SK-N-SH (cell line): Measurements from ENCODE around the gene MILR1. TPM values are rescaled to one million over a fixed set of nuclear protein-coding genes. Genes with fewer than 3 reads are reported as not detected.
A peak's percentile ranks its signal among the peaks of the same experiment; 100 is the strongest.

Experiments
- CTCF ChIA-PET: fragments of 300-600, 350-600 bp; formaldehyde crosslinking; extraction: SDS; loops from one replicate; lab custom pipeline; 2021; lab: Yijun Ruan, JAX
- POLR2A ChIA-PET: fragments of 350-600 bp; sonication (Branson Sonifier 250); formaldehyde crosslinking; extraction: SDS; loops from one replicate; lab custom pipeline; 2020; ENCODE audit warnings: antibody characterized with exemption, inconsistent platforms; lab: Yijun Ruan, JAX
- DNase-seq: peaks from one replicate; pipeline ENCODE4 v3.0.0; 2012
- H2AFZ ChIP-seq: fragments of 200-600 bp; sonication (generic); 2 replicates; pipeline ENCODE4 v1.8.1; 2016; ENCODE audit warnings: antibody characterized with exemption, mild to moderate bottlenecking, low read depth
- H3F3A ChIP-seq: fragments of 200-600 bp; sonication (generic); replicated peaks from 2 replicates; pipeline ENCODE3; 2016; ENCODE audit warnings: antibody characterized with exemption, mild to moderate bottlenecking; ENCODE audit not compliant: insufficient read depth
- H3K27ac ChIP-seq, 2 experiments: fragments of 200-500 bp in 1 of 2; fragments of 200-600 bp in 1 of 2; sonication (Bioruptor generic) in 1 of 2; sonication (generic), shearing (Covaris generic) in 1 of 2; 2 replicates each; pipeline versions ENCODE4 v1.5.1 to v1.6.1; 2014 to 2016; ENCODE audit warnings: low read depth in 2 of 2, inconsistent platforms in 1 of 2, low read length in 1 of 2, mild to moderate bottlenecking in 1 of 2, mixed read lengths in 1 of 2
- H3K27me3 ChIP-seq: fragments of 200-600 bp; sonication (generic), shearing (Covaris generic); 2 replicates; pipeline ENCODE4 v1.6.1; 2016; ENCODE audit warnings: mixed run types; ENCODE audit not compliant: insufficient read depth
- H3K36me3 ChIP-seq, 2 experiments: fragments of 200-500 bp in 1 of 2; fragments of 200-600 bp in 1 of 2; sonication (Bioruptor generic) in 1 of 2; sonication (generic) in 1 of 2; replicated peaks in 1 of 2; 2 replicates each; pipeline versions ENCODE3 to v1.5.1; 2014 to 2016; ENCODE audit warnings: low read length in 1 of 2, mild to moderate bottlenecking in 1 of 2; ENCODE audit not compliant: insufficient read depth in 2 of 2, control insufficient read depth in 1 of 2
- H3K4me1 ChIP-seq, 2 experiments: fragments of 200-500 bp in 1 of 2; fragments of 200-600 bp in 1 of 2; sonication (Bioruptor generic) in 1 of 2; sonication (generic), shearing (Covaris generic) in 1 of 2; 2 replicates each; pipeline versions ENCODE4 v1.5.1 to v1.6.1; 2014 to 2016; ENCODE audit warnings: low read depth in 1 of 2, low read length in 1 of 2, mixed run types in 1 of 2; ENCODE audit not compliant: insufficient read depth in 2 of 2, control insufficient read depth in 1 of 2
- H3K4me2 ChIP-seq: fragments of 200-600 bp; sonication (generic), shearing (Covaris generic); 2 replicates; pipeline ENCODE4 v1.6.1; 2017; ENCODE audit warnings: mixed run types
- H3K4me3 ChIP-seq, 2 experiments: fragments of 200-500 bp in 1 of 2; fragments of 200-600 bp in 1 of 2; sonication (Bioruptor generic) in 1 of 2; sonication (generic), shearing (Covaris generic) in 1 of 2; 2 replicates each; pipeline versions ENCODE4 v1.5.1 to v1.8.1; 2014 to 2016; ENCODE audit warnings: low read depth in 2 of 2, inconsistent platforms in 1 of 2, low read length in 1 of 2, mild to moderate bottlenecking in 1 of 2, mixed read lengths in 1 of 2, moderate library complexity in 1 of 2
- H3K79me2 ChIP-seq: fragments of 200-600 bp; sonication (generic); 2 replicates; pipeline ENCODE4 v1.8.1; 2017; ENCODE audit warnings: mild to moderate bottlenecking; ENCODE audit not compliant: insufficient read depth
- H3K9ac ChIP-seq: fragments of 200-600 bp; sonication (generic); 2 replicates; pipeline ENCODE4 v1.6.1; 2017; ENCODE audit warnings: mixed run types
- H3K9me2 ChIP-seq: fragments of 200-600 bp; sonication (generic); 2 replicates; pipeline ENCODE4 v1.6.1; 2017; ENCODE audit warnings: mixed run types
- H3K9me3 ChIP-seq: fragments of 200-600 bp; sonication (generic); 2 replicates; pipeline ENCODE4 v1.6.1; 2017; ENCODE audit warnings: mixed run types, mild to moderate bottlenecking, moderate library complexity
- H4K20me1 ChIP-seq: fragments of 200-600 bp; sonication (generic); 2 replicates; pipeline ENCODE4 v1.6.1; 2017; ENCODE audit warnings: mild to moderate bottlenecking, mixed run types; ENCODE audit not compliant: insufficient read depth
- CHD2 ChIP-seq: fragments of 150-350 bp; IDR thresholded peaks from 2 replicates; pipeline ENCODE4 v1.6.1; 2018; ENCODE audit warnings: low read length; ENCODE audit not compliant: partially characterized antibody
- CTCF ChIP-seq: fragments of 200-600 bp; sonication (generic); IDR thresholded peaks from 2 replicates; pipeline ENCODE4 v1.6.1; 2017; ENCODE audit warnings: antibody characterized with exemption, mild to moderate bottlenecking, moderate library complexity
- ELF1 ChIP-seq: IDR thresholded peaks from 2 replicates; pipeline ENCODE4 v1.4.0; 2012
- EZH2phosphoT487 ChIP-seq: fragments of 200-600 bp; sonication (generic); IDR thresholded peaks from 2 replicates; pipeline ENCODE4 v1.6.1; 2017; ENCODE audit warnings: low read depth, mixed run types, mild to moderate bottlenecking, antibody characterized with exemption, moderate library complexity, borderline replicate concordance
- FOSL2 ChIP-seq: IDR thresholded peaks from 2 replicates; pipeline ENCODE4 v1.4.0; 2012; ENCODE audit warnings: low read depth, mild to moderate bottlenecking, moderate library complexity, borderline replicate concordance
- FOXM1 ChIP-seq: IDR thresholded peaks from 2 replicates; pipeline ENCODE4 v1.4.0; 2012; ENCODE audit warnings: low read depth, mild to moderate bottlenecking
- GABPA ChIP-seq: IDR thresholded peaks from 2 replicates; pipeline ENCODE4 v1.4.0; 2012; ENCODE audit warnings: low read depth, mild to moderate bottlenecking
- MAX ChIP-seq: IDR thresholded peaks from 2 replicates; pipeline ENCODE4 v1.4.0; 2012; ENCODE audit warnings: low read depth
- MXI1 ChIP-seq: IDR thresholded peaks from 2 replicates; pipeline ENCODE4 v1.6.1; 2012; ENCODE audit warnings: mild to moderate bottlenecking, low read depth, low read length, improper control_type of control experiment
- PBX3 ChIP-seq: IDR thresholded peaks from 2 replicates; pipeline ENCODE4; 2012
- RAD21 ChIP-seq: IDR thresholded peaks from 2 replicates; pipeline ENCODE4 v1.6.1; 2012; ENCODE audit warnings: mild to moderate bottlenecking, low read length
- RFX5 ChIP-seq: IDR thresholded peaks from 2 replicates; pipeline ENCODE4 v1.6.1; 2012; ENCODE audit warnings: mild to moderate bottlenecking, improper control_type of control experiment, low read length
- RXRA ChIP-seq: IDR thresholded peaks from 2 replicates; pipeline ENCODE4 v1.4.0; 2012; ENCODE audit warnings: low read depth, mild to moderate bottlenecking, borderline replicate concordance
- SMC3 ChIP-seq: IDR thresholded peaks from 2 replicates; pipeline ENCODE4 v1.6.1; 2012; ENCODE audit warnings: low read depth, low read length, improper control_type of control experiment
- TAF1 ChIP-seq: IDR thresholded peaks from 2 replicates; pipeline ENCODE4 v1.6.1; 2012; ENCODE audit warnings: low read depth, mild to moderate bottlenecking, low read length, moderate library complexity, borderline replicate concordance
- TCF12 ChIP-seq: IDR thresholded peaks from 2 replicates; pipeline ENCODE4 v1.4.0; 2012
- USF2 ChIP-seq: fragments of 150-350 bp; IDR thresholded peaks from 2 replicates; pipeline ENCODE4 v1.6.1; 2017; ENCODE audit warnings: antibody characterized with exemption, low read length, low read depth, borderline replicate concordance
- ZBTB33 ChIP-seq: IDR thresholded peaks from 2 replicates; pipeline ENCODE4 v1.4.0; 2012; ENCODE audit warnings: low read depth, borderline replicate concordance
- WGBS: methylation state at CpG from one replicate; pipeline ENCODE4 v1.1.6; 2017; ENCODE audit warnings: low lambda C conversion rate; 5-methylcytosine and 5-hydroxymethylcytosine counted together
- polyA plus RNA-seq, 3 experiments: library from polyadenylated mRNA; depleted of rRNA; stranded (reverse); fragments of >200 nt; gene quantifications; 2 replicates each; pipeline ENCODE4 v1.2.3, GENCODE V29; 2012

Gene MILR1
- polyA plus RNA-seq, 1 of the 3 experiments (the other 2 are of a cell fraction): 4.9 TPM

GRCh38 chr17:64508683-64509082, 59.8 kb downstream of the MILR1 start (continued):
- TF ChIP-seq TAF1: no peak
- TF ChIP-seq RAD21: no peak
- no peak for TF ChIP-seq MXI1
- no peak for TF ChIP-seq ELF1
- TF ChIP-seq FOXM1: no peak
- no peak for TF ChIP-seq RXRA
- TF ChIP-seq, all 33 proteins: peak for 0

GRCh38 chr17:64509179-64509578, 60.3 kb downstream of the MILR1 start:
- peaks cover 65 to 67% of the 10 kb centered on the region in 2 experiments for H3K36me3 ChIP-seq
- 94% methylated on average over 6 of the region's 6 CpGs for WGBS
- no peak overlapping the region for H2AFZ ChIP-seq
- CTCF ChIA-PET: interaction anchor here (1.6 to 1.8 kb wide), 2 partner anchors 11 to 44 kb away, joined by 3 to 9 read pairs; partner anchors contain the start of gene POLG2
- no peak for DNase-seq
- H3K9me2 ChIP-seq: no peaks in the 10 kb centered on the region
- no peaks in the 10 kb centered on the region for H3K9me3 ChIP-seq
- peaks cover 17% of the 10 kb centered on the region for H3F3A ChIP-seq
- no peak overlapping the region for H3K9ac ChIP-seq
- H3K79me2 ChIP-seq: peaks cover 93% of the 10 kb centered on the region
- H3K27me3 ChIP-seq: no peaks in the 10 kb centered on the region
- peaks cover 8 to 11% of the 10 kb centered on the region in 2 experiments; a peak in 2 of 4 replicates for H3K4me1 ChIP-seq
- H4K20me1 ChIP-seq: peaks cover 43% of the 10 kb centered on the region
- peak overlapping the region; percentile 20; the same call in 1 of the 2 replicates for H3K4me2 ChIP-seq
- H3K27ac ChIP-seq: no peak overlapping the region
- POLR2A ChIA-PET: no interaction called here
- H3K4me3 ChIP-seq: no peak overlapping the region
- TF ChIP-seq USF2 (no peak), GABPA (no peak)

- no peaks in the 10 kb centered on the region for H3K9me2 ChIP-seq
- H3K27ac ChIP-seq: no peak overlapping the region
- H3K9ac ChIP-seq: no peak overlapping the region
- H3K9me3 ChIP-seq: no peaks in the 10 kb centered on the region
- POLR2A ChIA-PET: interaction anchor here (2.0 to 2.4 kb wide), 2 partner anchors 9 to 19 kb away, joined by 5 to 18 read pairs; partner anchors contain the start of genes CEP95, DDX5 and POLG2
- H3K36me3 ChIP-seq: peaks cover 93 to 96% of the 10 kb centered on the region in 2 experiments
- no peak for DNase-seq
- H3F3A ChIP-seq: peaks cover 9% of the 10 kb centered on the region
- CTCF ChIA-PET: interaction anchor here (1.0 to 1.7 kb wide), 6 partner anchors 8 to 96 kb away, joined by 3 to 10 read pairs (median 6); partner anchors contain the start of gene CEP95
- 99% methylated on average over 2 of the region's 2 CpGs for WGBS
- H2AFZ ChIP-seq: no peak overlapping the region
- peaks cover 67% of the 10 kb centered on the region for H3K79me2 ChIP-seq
- peaks cover 4% of the 10 kb centered on the region for H4K20me1 ChIP-seq
- H3K4me1 ChIP-seq: no peaks in the 10 kb centered on the region; a peak in 1 of 4 replicates
- H3K4me2 ChIP-seq: no peak overlapping the region
- no peaks in the 10 kb centered on the region for H3K27me3 ChIP-seq
- no peak overlapping the region for H3K4me3 ChIP-seq
- TF ChIP-seq USF2 (no peak), SMC3 (no peak), ZBTB33 (no peak), MAX (no peak), CHD2 (no peak), MXI1 (no peak), EZH2phosphoT487 (no peak), TCF12 (no peak), CTCF (no peak), ELF1 (no peak), FOXM1 (no peak), PBX3 (no peak), RAD21 (no peak), FOSL2 (no peak), RFX5 (no peak)
These were observed 66.5 kb downstream of the MILR1 start for GRCh38 chr17:64515419-64515818.
